GM10266 (cell line): Measurements from ENCODE around the gene GNB1L.

Source experiments
- DNase-seq: peaks from one replicate; pipeline ENCODE4 v3.0.0; 2012; ENCODE audit errors: extremely low spot score
- CTCF ChIP-seq: IDR thresholded peaks from 2 replicates; pipeline ENCODE4 v1.5.1; 2012; ENCODE audit warnings: mild to moderate bottlenecking, low read depth; ENCODE audit not compliant: control insufficient read depth, insufficient read depth; ENCODE audit errors: missing control alignments

Gene GNB1L

GRCh38 chr22:19823191-19823901 lies 31.3 kb downstream of the GNB1L start:
- DNase-seq: no peak
- no peak for TF ChIP-seq CTCF

- TF ChIP-seq CTCF: no peak
- no peak for DNase-seq
Measured at GRCh38 chr22:19822301-19823117, 32.2 kb downstream of the GNB1L start.

GRCh38 chr22:19821523-19822300 lies 33.0 kb downstream of the GNB1L start:
- no peak for DNase-seq
- TF ChIP-seq CTCF: no peak

DNA sequence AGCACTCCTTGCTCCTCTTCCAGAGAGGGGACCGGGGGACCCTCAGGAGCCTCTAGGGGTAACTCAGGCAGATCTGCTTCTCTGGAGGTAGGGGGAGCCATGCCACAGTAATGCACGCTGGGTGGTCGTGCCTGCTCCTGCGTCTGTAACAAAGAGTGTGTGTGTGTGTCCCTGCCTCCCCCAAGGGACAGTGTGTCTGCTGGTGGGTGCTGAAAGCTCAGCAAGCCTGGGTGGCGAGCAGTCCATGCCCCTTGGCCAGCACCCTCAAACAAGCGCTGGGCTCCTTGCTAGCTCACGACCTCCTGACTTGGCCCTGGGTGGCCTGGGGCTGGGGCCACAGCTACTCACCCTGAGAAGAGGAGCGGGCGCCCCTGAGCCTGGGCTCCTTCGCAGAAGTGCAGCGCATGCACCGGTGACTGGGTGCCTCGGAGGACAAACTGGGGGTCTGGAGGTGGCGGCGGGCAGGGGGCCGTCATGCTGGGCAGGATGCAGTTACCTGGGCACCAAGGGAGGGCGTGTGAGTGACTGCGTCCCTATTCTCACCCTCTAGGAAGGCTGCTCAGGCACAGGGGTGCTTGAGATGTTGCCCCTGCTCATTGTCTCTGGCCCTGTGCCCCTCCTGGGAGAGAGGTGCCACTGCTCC lies 33.7 kb downstream of the GNB1L start:
- TF ChIP-seq CTCF: no peak
- DNase-seq: no peak

GRCh38 chr22:19819911-19820879 lies 34.5 kb downstream of the GNB1L start:
- DNase-seq: no peak
- no peak for TF ChIP-seq CTCF
